Epithelial cell of proximal tubule (primary cell): ENCODE measurements around the gene EMC9. TPM values are rescaled to one million over a fixed set of nuclear protein-coding genes. Genes with fewer than 3 reads are reported as not detected.
A peak's percentile ranks its signal among the peaks of the same experiment; 100 is the strongest.

Source experiments
- DNase-seq: peaks from one replicate; pipeline ENCODE4 v3.0.0-alpha.2; 2011; ENCODE audit warnings: low read depth
- H3K4me3 ChIP-seq: 2 replicates; pipeline ENCODE4 v1.5.1; 2011; ENCODE audit warnings: low read depth, mild to moderate bottlenecking, low read length
- total RNA-seq: library from RNA; depleted of rRNA; stranded (reverse); fragments of >200 nt; gene quantifications from 2 replicates; pipeline ENCODE4 v1.2.3, GENCODE V29; 2015
- TF ChIP-seq, protein P1 (sequence below): conservative IDR thresholded peaks from 2 replicates; pipeline ENCODE4 v1.5.1; 2012; ENCODE audit warnings: low read depth, mild to moderate bottlenecking, low read length

The EMC9 gene
- total RNA-seq, 1 donor from 2014 or later: 22.3 TPM

DNA sequence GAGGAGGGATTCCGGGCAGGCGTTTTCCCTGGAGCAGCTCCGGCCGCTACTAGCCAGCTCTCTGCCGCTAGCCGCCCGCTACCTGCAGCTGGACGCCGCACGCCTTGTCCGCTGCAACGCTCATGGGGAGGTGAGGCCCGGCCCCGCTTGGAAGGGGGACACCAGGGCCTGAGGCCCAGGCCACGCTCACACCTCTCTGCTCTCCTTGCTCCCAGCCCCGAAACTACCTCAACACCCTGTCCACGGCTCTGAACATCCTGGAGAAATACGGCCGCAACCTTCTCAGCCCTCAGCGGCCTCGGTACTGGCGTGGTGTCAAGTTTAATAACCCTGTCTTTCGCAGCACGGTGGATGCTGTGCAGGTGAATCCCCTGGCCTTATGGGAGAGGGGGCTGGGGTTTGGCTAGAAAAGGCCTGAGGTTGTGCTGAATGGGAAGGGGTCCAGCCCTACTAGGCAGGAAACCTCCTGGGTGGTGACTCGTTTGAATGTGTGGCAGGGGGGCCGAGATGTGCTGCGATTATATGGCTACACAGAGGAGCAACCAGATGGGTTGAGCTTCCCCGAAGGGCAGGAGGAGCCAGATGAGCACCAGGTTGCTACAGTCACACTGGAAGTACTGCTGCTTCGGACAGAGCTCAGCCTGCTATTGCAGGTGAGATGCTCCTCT, 6.5 kb upstream of the EMC9 start:
- peak overlapping the region; percentile 94 for H3K4me3 ChIP-seq
- no peak for DNase-seq
- TF ChIP-seq, protein P1, sequence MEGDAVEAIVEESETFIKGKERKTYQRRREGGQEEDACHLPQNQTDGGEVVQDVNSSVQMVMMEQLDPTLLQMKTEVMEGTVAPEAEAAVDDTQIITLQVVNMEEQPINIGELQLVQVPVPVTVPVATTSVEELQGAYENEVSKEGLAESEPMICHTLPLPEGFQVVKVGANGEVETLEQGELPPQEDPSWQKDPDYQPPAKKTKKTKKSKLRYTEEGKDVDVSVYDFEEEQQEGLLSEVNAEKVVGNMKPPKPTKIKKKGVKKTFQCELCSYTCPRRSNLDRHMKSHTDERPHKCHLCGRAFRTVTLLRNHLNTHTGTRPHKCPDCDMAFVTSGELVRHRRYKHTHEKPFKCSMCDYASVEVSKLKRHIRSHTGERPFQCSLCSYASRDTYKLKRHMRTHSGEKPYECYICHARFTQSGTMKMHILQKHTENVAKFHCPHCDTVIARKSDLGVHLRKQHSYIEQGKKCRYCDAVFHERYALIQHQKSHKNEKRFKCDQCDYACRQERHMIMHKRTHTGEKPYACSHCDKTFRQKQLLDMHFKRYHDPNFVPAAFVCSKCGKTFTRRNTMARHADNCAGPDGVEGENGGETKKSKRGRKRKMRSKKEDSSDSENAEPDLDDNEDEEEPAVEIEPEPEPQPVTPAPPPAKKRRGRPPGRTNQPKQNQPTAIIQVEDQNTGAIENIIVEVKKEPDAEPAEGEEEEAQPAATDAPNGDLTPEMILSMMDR: no peak

DNA sequence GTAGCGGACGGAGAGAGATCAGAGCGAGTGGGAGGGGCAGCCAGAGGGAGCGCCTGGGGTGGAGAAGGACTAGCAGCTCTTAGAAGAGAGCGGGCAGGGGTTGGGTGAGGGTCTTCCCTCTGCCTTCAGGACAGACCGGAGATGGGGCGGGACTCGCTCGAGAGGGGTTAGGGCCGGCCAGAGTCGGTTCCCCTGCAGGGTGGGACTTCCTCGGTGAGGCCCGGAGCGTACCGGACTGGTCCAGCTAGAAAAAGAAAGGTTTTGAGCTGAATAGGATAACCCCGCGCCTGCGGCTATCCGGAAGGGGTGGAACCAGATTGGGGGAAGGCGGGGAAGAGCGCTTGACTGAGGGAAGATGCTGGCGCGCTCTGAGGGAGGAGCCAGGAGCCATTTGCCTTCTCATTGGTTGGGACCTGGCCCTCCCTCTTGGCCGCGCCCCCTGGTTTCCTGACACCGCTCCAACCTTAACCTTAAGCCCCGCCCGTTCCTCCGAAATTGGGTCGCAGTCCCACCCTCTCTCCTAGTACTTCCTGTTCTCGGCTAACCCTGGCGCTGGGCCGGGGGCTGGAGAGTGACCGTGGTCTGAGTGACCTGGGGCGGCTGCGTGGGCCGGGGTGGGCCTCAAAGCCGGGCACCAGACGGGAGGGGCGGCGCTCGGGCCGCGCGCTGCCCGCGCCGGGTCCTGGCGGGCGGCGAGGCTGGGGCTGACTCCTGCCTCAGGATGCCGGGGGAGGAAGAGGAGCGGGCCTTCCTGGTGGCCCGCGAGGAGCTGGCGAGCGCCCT, 5.8 kb upstream of the EMC9 start, which contains the start of gene RNF31:
Gene RNF31, plus strand, starts transcription at position 521 of the 783 bp plus-strand sequence. Its CDS starts 201 bp downstream, at position 722.
- peak within 1 kb of the TSS; percentile 94 for H3K4me3 ChIP-seq
- TF ChIP-seq, protein P1: no peak
- peak; percentile 77 for DNase-seq

DNA sequence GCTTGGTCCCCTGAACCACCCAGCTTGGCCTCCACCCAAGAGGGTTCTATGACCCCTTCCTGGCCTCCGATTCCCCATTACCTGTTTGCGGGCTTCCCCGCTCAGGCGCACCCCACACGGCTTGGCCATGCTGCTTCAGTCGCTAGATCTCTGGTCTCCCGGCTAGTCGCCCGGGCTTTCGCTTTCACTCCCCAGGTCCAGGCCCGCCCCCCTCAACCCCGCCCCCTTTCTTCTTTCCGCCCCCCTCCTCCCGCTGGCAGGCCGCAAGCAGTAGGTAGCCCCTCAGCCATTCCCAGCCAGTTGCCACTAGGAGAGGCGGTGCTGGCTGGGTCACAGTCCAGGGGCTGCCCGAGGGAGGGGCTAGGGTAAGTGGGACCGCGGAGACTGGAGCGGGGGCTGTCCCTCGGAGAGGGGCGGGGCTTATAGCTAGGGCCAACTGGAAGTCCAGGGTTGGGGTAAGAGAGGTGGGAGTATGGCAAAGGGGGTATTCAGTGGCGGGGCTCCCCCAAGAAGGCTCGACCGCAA, 5.1 kb upstream of the EMC9 start, which contains the start of gene PSME2:
Gene PSME2, minus strand, starts transcription at position 158 of the 525 bp plus-strand sequence. Its CDS starts 29 bp downstream, at position 129.
- peak within 1 kb of the TSS; percentile 94 for H3K4me3 ChIP-seq
- TF ChIP-seq, protein P1: no peak
- peak; percentile 66 for DNase-seq

DNA sequence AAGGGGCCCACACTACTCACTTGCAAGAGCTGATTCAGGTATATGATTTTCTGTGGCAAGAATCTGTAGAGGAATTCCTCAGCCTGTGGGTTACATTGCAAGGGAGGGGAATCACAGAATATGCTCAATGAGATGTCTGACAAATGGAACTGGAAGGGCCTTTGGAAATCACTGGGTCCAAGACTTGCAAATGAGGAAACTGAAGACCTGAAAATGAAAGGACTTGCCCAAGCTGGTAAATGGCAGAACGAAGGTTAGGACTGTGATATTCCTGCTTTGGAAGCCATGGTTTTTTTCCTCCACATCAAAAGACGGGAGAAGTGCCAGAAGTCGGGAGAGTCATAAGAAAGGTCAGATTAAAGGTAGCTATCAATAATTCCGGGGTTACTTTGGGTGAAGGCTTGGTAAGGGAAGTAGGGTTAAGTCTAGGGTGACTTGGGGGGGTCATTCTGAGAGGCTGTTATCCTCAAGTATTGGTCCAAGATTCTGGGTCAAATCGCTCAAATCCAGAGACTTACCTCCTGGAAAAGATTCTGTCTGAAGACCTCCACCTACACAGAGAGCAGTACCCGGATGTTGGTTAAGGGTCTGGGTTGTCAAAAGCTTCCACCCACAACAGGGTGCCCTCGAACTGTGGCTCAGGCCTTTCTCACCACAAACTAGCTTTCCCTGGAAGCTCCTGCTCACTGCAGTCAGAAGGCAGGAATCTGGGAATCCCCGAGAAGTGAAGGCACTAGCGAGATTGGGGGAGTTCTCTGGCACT, 4.5 kb upstream of the EMC9 start:
- TF ChIP-seq, protein P1: no peak
- H3K4me3 ChIP-seq: peak overlapping the region; percentile 94
- DNase-seq: no peak

DNA sequence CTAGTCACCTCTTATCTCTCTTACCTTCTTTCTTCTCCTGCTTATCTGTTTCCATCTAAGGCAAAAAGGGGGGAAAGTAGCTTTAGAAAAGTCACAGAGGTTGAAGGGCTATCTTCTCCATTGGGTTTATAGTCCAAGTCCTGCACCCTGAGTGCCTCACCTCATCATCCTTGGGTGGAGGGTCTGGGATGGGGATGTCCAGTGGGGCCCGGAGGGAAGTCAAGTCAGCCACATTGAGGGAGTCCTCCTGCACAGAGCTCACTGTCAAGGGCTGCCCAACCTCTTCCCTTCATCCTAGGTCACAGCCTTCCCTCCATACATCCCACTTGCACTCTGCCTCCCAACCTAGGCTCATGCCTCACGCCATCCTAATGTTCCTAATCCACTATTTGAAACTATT, 3.8 kb upstream of the EMC9 start:
- DNase-seq: no peak
- TF ChIP-seq, protein P1: no peak
- H3K4me3 ChIP-seq: peak overlapping the region; percentile 94

DNA sequence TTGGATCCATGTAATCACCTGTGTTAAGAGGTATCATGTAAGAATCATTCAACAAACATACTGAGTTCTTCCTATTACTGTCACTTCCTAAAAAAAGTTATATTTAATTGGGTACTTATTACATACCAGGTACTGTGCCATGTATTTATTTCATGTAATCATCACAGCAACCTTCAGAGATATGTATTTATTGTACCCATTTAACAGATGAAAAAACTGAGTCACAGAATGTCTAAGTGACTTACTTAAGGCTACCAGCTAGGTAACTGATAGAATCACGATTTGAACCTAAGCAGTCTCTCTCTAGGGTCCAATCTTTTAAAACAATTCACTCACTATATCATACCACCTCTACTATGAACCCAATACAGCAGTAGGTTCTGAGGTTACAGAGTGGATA, 3.1 kb upstream of the EMC9 start:
- no peak overlapping the region for H3K4me3 ChIP-seq
- no peak for DNase-seq
- TF ChIP-seq, protein P1: no peak
